SK-N-SH (cell line): ENCODE measurements around the gene NUAK2. TPM values are rescaled to one million over a fixed set of nuclear protein-coding genes. Genes with fewer than 3 reads are reported as not detected.
A peak's percentile ranks its signal among the peaks of the same experiment; 100 is the strongest.

Experiments
- ELF1 ChIP-seq: IDR thresholded peaks from 2 replicates; pipeline ENCODE4 v1.4.0; 2012
- EP300 ChIP-seq, 2 experiments: IDR thresholded peaks; 2 replicates each; pipeline versions ENCODE4 v1.4.0 to v1.6.1; 2012; ENCODE audit warnings: borderline replicate concordance in 1 of 2, low read depth in 1 of 2, low read length in 1 of 2
- MAX ChIP-seq: IDR thresholded peaks from 2 replicates; pipeline ENCODE4 v1.4.0; 2012; ENCODE audit warnings: low read depth
- PBX3 ChIP-seq: IDR thresholded peaks from 2 replicates; pipeline ENCODE4; 2012
- RAD21 ChIP-seq: IDR thresholded peaks from 2 replicates; pipeline ENCODE4 v1.6.1; 2012; ENCODE audit warnings: mild to moderate bottlenecking, low read length
- RCOR1 ChIP-seq: fragments of 150-350 bp; IDR thresholded peaks from 2 replicates; pipeline ENCODE4 v1.6.1; 2017; ENCODE audit warnings: antibody characterized with exemption, low read length
- RFX5 ChIP-seq: IDR thresholded peaks from 2 replicates; pipeline ENCODE4 v1.6.1; 2012; ENCODE audit warnings: mild to moderate bottlenecking, improper control_type of control experiment, low read length
- SIN3A ChIP-seq: IDR thresholded peaks from 2 replicates; pipeline ENCODE4 v1.6.1; 2012; ENCODE audit warnings: low read depth, mild to moderate bottlenecking, low read length, moderate library complexity, borderline replicate concordance
- TAF1 ChIP-seq: IDR thresholded peaks from 2 replicates; pipeline ENCODE4 v1.6.1; 2012; ENCODE audit warnings: low read depth, mild to moderate bottlenecking, low read length, moderate library complexity, borderline replicate concordance
- TCF12 ChIP-seq: IDR thresholded peaks from 2 replicates; pipeline ENCODE4 v1.4.0; 2012
- ZBTB33 ChIP-seq: IDR thresholded peaks from 2 replicates; pipeline ENCODE4 v1.4.0; 2012; ENCODE audit warnings: low read depth, borderline replicate concordance
- polyA plus RNA-seq, 3 experiments: library from polyadenylated mRNA; depleted of rRNA; stranded (reverse); fragments of >200 nt; gene quantifications; 2 replicates each; pipeline ENCODE4 v1.2.3, GENCODE V29; 2012
- TF ChIP-seq, protein P1 (sequence below): IDR thresholded peaks from 2 replicates; pipeline ENCODE4 v1.6.1; 2012; ENCODE audit warnings: mild to moderate bottlenecking, low read depth, low read length, moderate library complexity

The NUAK2 gene
- polyA plus RNA-seq, 1 of the 3 experiments (the other 2 are of a cell fraction), result 11.1 TPM

DNA sequence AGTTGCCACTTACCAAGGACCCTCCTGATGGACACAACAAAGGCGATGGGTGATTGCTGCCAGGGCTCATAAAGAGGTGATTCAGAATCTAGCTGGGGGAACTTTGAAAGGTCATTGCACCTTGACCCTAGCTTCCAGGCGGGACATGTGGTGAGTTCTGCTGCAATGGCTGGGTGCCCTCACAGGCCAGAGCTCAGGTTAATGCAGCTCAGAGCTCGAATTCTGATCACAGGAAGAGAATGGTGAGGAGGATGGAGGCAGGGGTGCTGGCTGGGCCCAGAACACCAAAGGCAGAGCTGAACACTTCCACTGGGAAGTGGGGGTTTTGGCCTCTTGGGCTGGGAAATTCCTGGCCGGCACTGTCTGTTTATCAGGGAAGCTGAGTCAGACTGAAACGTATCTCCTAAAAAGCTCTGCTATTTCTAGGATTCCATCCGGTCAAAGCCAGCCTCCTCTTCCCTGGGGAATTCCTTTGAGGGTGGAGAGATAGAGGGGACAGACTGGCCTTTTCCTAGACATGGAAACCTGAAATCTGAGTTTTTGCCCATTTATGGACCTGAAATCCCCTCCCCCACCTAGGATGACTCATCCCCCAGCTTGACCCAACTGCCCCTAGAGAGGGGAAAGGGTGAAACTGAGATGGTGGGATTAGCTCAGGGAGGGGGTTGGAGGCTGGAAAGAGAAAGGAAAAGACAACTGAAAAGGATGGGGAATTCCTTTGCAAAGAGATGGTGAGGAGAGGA lies 27.2 kb downstream of the NUAK2 start (continued):
- peak; percentile 42 for TF ChIP-seq PBX3
- no peak for TF ChIP-seq TAF1
- TF ChIP-seq ZBTB33, result peak; percentile 59; the same call in 1 of the 2 replicates
- no peak for TF ChIP-seq RAD21
- peak; percentile 75 for TF ChIP-seq TCF12
- TF ChIP-seq, protein P1, sequence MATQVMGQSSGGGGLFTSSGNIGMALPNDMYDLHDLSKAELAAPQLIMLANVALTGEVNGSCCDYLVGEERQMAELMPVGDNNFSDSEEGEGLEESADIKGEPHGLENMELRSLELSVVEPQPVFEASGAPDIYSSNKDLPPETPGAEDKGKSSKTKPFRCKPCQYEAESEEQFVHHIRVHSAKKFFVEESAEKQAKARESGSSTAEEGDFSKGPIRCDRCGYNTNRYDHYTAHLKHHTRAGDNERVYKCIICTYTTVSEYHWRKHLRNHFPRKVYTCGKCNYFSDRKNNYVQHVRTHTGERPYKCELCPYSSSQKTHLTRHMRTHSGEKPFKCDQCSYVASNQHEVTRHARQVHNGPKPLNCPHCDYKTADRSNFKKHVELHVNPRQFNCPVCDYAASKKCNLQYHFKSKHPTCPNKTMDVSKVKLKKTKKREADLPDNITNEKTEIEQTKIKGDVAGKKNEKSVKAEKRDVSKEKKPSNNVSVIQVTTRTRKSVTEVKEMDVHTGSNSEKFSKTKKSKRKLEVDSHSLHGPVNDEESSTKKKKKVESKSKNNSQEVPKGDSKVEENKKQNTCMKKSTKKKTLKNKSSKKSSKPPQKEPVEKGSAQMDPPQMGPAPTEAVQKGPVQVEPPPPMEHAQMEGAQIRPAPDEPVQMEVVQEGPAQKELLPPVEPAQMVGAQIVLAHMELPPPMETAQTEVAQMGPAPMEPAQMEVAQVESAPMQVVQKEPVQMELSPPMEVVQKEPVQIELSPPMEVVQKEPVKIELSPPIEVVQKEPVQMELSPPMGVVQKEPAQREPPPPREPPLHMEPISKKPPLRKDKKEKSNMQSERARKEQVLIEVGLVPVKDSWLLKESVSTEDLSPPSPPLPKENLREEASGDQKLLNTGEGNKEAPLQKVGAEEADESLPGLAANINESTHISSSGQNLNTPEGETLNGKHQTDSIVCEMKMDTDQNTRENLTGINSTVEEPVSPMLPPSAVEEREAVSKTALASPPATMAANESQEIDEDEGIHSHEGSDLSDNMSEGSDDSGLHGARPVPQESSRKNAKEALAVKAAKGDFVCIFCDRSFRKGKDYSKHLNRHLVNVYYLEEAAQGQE, result peak; percentile 65; the same call in 1 of the 2 replicates
- peak; percentile 28; the same call in 1 of the 2 replicates for TF ChIP-seq SIN3A
- TF ChIP-seq MAX, result no peak
- no peak for TF ChIP-seq RCOR1
- peak in 1 of 2 experiments; percentile 76; a peak in 1 of 4 replicates for TF ChIP-seq EP300 (IDR thresholded peaks at IDR 0.05; ENCODE audit: borderline replicate concordance in 1 of 2, low read depth in 1 of 2, low read length in 1 of 2)
- TF ChIP-seq RFX5, result no peak
- peak; percentile 14; the same call in 1 of the 2 replicates for TF ChIP-seq ELF1
